GM12892 (cell line): Measurements from ENCODE around the gene HERC5.

Experiments used
- POLR2A ChIP-seq: IDR thresholded peaks from 2 replicates; pipeline ENCODE4 v1.6.1; 2011; ENCODE audit warnings: low read depth, low read length, control low read depth
- POLR2AphosphoS5 ChIP-seq: IDR thresholded peaks from 2 replicates; pipeline ENCODE4 v1.6.1; 2011; ENCODE audit warnings: low read depth, low read length, control low read depth
- TAF1 ChIP-seq: IDR thresholded peaks from 2 replicates; pipeline ENCODE4 v1.6.1; 2011; ENCODE audit warnings: low read depth, mild to moderate bottlenecking, control low read depth, low read length, borderline replicate concordance

DNA sequence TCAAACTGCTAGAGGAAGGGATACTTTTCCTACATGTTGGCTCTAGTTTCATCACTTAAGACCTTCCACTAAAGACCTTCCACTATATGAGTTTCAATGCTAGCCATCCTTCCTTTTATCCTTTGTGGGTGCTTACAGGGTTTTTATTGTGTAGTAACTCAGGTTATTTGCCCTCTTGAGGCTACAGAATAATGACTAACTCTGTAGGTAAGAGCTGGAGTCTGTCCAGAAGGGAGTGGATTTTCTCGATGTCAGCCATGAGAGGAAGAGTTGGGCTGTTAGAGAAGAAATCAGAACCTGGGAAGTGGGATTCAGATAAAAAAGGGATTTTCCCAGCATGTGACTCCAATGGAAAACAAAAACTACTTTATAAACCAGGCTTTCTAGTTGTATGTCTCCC, 27.5 kb upstream of the HERC5 start:
- TF ChIP-seq POLR2A, result no peak
- no peak for TF ChIP-seq POLR2AphosphoS5
- no peak for TF ChIP-seq TAF1
